Stimulated activated CD4-positive, alpha-beta T cell treated with anti-CD3 and anti-CD28 coated beads, Interleukin-1b, Interleukin-23, amount 100 ng/mL, for 24 hours (primary cell): ENCODE measurements around the gene SPC24.
"Not testable (repeated sequence)": the region's sequence is repeated elsewhere in the genome, so short reads cannot be mapped to it uniquely, and the experiment has no call there.

ENCODE experiments used
- DNase-seq, 4 experiments: peaks; one replicate each; pipeline ENCODE4 v3.0.0-alpha.2; 2020; ENCODE audit warnings: low read depth in 4 of 4, low spot score in 1 of 4

Gene SPC24

GRCh38 chr19:11192957-11193939, 37.7 kb upstream of the SPC24 start:
- DNase-seq, result no peak

- DNase-seq, result no peak
Measured at GRCh38 chr19:11191934-11192333, 36.4 kb upstream of the SPC24 start.

- no peak for DNase-seq
Measured at GRCh38 chr19:11191273-11191755, 35.7 kb upstream of the SPC24 start.

- no peak for DNase-seq
Measured at GRCh38 chr19:11190501-11190900, 34.9 kb upstream of the SPC24 start.

GRCh38 chr19:11187441-11187840, 31.9 kb upstream of the SPC24 start:
- no peak for DNase-seq

- DNase-seq, result no peak
Measured at GRCh38 chr19:11182994-11183393, 27.4 kb upstream of the SPC24 start.

GRCh38 chr19:11181488-11181887, 25.9 kb upstream of the SPC24 start:
- no peak for DNase-seq

GRCh38 chr19:11180975-11181374, 25.4 kb upstream of the SPC24 start:
- not testable (repeated sequence) for DNase-seq

GRCh38 chr19:11180346-11180745, 24.8 kb upstream of the SPC24 start:
- DNase-seq, result no peak

- DNase-seq, result no peak
Measured at GRCh38 chr19:11179716-11180297, 24.2 kb upstream of the SPC24 start.

GRCh38 chr19:11179145-11179465, 23.5 kb upstream of the SPC24 start:
- not testable (repeated sequence) for DNase-seq

GRCh38 chr19:11177592-11177991, 22.0 kb upstream of the SPC24 start:
- no peak for DNase-seq

- DNase-seq, result no peak
Measured at GRCh38 chr19:11176466-11177193, 21.0 kb upstream of the SPC24 start.

- no peak for DNase-seq
Measured at GRCh38 chr19:11175920-11176319, 20.3 kb upstream of the SPC24 start.

GRCh38 chr19:11174336-11174735, 18.8 kb upstream of the SPC24 start:
- no peak for DNase-seq

- no peak for DNase-seq
Measured at GRCh38 chr19:11173516-11174155, 18.1 kb upstream of the SPC24 start.

GRCh38 chr19:11172576-11172975, 17.0 kb upstream of the SPC24 start:
- no peak for DNase-seq

GRCh38 chr19:11171144-11171543, 15.6 kb upstream of the SPC24 start:
- DNase-seq, result no peak

- no peak for DNase-seq
Measured at GRCh38 chr19:11169896-11170678, 14.5 kb upstream of the SPC24 start.

- DNase-seq, result no peak
Measured at GRCh38 chr19:11168568-11168967, 13.0 kb upstream of the SPC24 start.
